HL-60 (cell line): ENCODE measurements around the gene HIPK2.

Source experiments
- DNase-seq, 2 experiments: peaks; one replicate each; pipeline ENCODE4 v3.0.0-alpha.2; 2010 to 2020; ENCODE audit warnings: low read depth in 1 of 2, low spot score in 1 of 2
- H3K27ac ChIP-seq: fragments of 250-450 bp; sonication (Bioruptor Pico); replicated peaks from 2 replicates; pipeline ENCODE4 v1.5.1; 2020; ENCODE audit warnings: mild to moderate bottlenecking, moderate library complexity
- H3K27me3 ChIP-seq: fragments of 250-450 bp; sonication (Bioruptor Pico); 2 replicates; pipeline ENCODE4 v1.5.1; 2021; ENCODE audit warnings: mild to moderate bottlenecking, moderate library complexity; ENCODE audit not compliant: insufficient read depth, poor library complexity, severe bottlenecking
- H3K4me3 ChIP-seq: replicated peaks from 2 replicates; pipeline ENCODE4 v1.5.1; 2011; ENCODE audit warnings: mild to moderate bottlenecking, control low read depth, low read length; ENCODE audit not compliant: insufficient read depth
- CTCF ChIP-seq: IDR thresholded peaks from one replicate; pipeline ENCODE4 v1.5.1; 2011; ENCODE audit warnings: low read length, control low read depth, inconsistent platforms; ENCODE audit not compliant: insufficient read depth
- GABPA ChIP-seq: IDR thresholded peaks from 2 replicates; pipeline ENCODE4 v1.6.1; 2012; ENCODE audit warnings: low read depth
- POLR2AphosphoS5 ChIP-seq: IDR thresholded peaks from 2 replicates; pipeline ENCODE4 v1.6.1; 2012; ENCODE audit warnings: low read depth
- REST ChIP-seq: IDR thresholded peaks from 2 replicates; pipeline ENCODE4 v1.6.1; 2012; ENCODE audit warnings: low read depth; ENCODE audit not compliant: insufficient replicate concordance
- SPI1 ChIP-seq: IDR thresholded peaks from 2 replicates; pipeline ENCODE4 v1.6.1; 2012; ENCODE audit warnings: low read depth, mild to moderate bottlenecking, borderline replicate concordance

Gene HIPK2

GRCh38 chr7:139745678-139746143 lies 32.1 kb downstream of the HIPK2 start:
- Histone ChIP-seq H3K27me3 (no peaks in the 10 kb centered on the region), H3K27ac (no peak overlapping the region), H3K4me3 (no peak overlapping the region)
- TF ChIP-seq CTCF (no peak), REST (no peak), POLR2AphosphoS5 (no peak), GABPA (no peak), SPI1 (no peak)
- no peak for DNase-seq

GRCh38 chr7:139744768-139745677 lies 32.8 kb downstream of the HIPK2 start:
- TF ChIP-seq POLR2AphosphoS5 = no peak
- no peak for TF ChIP-seq REST
- no peak for TF ChIP-seq SPI1
- no peak for TF ChIP-seq GABPA
- no peak for TF ChIP-seq CTCF
- Histone ChIP-seq H3K27me3 (no peaks in the 10 kb centered on the region), H3K4me3 (no peak overlapping the region), H3K27ac (no peak overlapping the region)
- DNase-seq = no peak

- TF ChIP-seq CTCF (no peak), SPI1 (no peak), REST (no peak), POLR2AphosphoS5 (no peak), GABPA (no peak)
- Histone ChIP-seq H3K27ac (no peak overlapping the region), H3K27me3 (no peaks in the 10 kb centered on the region), H3K4me3 (no peak overlapping the region)
- DNase-seq = no peak
Measured at GRCh38 chr7:139743967-139744767, 33.6 kb downstream of the HIPK2 start.
